H1 (cell line): ENCODE results near the gene BRD1. TPM values are rescaled to one million over a fixed set of nuclear protein-coding genes. Genes with fewer than 3 reads are reported as not detected.

ENCODE experiments used
- CHD1 ChIP-seq: IDR thresholded peaks from 2 replicates; pipeline ENCODE4 v1.6.1; 2012; ENCODE audit warnings: low read depth, low read length, improper control_type of control experiment
- JUN ChIP-seq: IDR thresholded peaks from 2 replicates; pipeline ENCODE4 v1.6.1; 2011; ENCODE audit warnings: low read depth, mild to moderate bottlenecking, improper control_type of control experiment, low read length
- polyA plus RNA-seq, 7 experiments: library from polyadenylated mRNA; depleted of rRNA in 3 of 7; stranded (reverse) in 5 of 7; unstranded in 2 of 7; fragments of >200 nt in 5 of 7; fragments of 200-250 nt in 2 of 7; gene quantifications; 1 replicate in 5 of 7; 2 replicates in 1 of 7; 4 replicates in 1 of 7; pipeline versions ENCODE4 v1.2.1 to v1.2.3, GENCODE V29; 2011 to 2013; ENCODE audit warnings: missing spikeins in 2 of 7, mixed read lengths in 2 of 7
- total RNA-seq: library from RNA; stranded (reverse); fragmentation: NEBNext Ultra II Directional; extraction: Animal tissue kit (Norgen Biotek cat#: 25700); gene quantifications from 2 replicates; pipeline ENCODE4 v1.2.1, GENCODE V29; 2021
- TF ChIP-seq, protein P1 (sequence below): fragments of 300-600 bp; sonication (generic); IDR thresholded peaks from 2 replicates; pipeline ENCODE4 v1.7.1; 2012; ENCODE audit warnings: low read length, moderate library complexity, mild to moderate bottlenecking, inconsistent platforms; ENCODE audit not compliant: insufficient replicate concordance
- TF ChIP-seq, protein P2 (sequence below): IDR thresholded peaks from 2 replicates; pipeline ENCODE4 v1.6.1; 2012; ENCODE audit warnings: low read length, inconsistent platforms

Gene BRD1
- total and polyA plus RNA-seq, 2 of the 8 experiments (the other 6 are each of a cell fraction or from before 2014, with no cell fraction given) = 6.8 to 34.0 TPM

DNA sequence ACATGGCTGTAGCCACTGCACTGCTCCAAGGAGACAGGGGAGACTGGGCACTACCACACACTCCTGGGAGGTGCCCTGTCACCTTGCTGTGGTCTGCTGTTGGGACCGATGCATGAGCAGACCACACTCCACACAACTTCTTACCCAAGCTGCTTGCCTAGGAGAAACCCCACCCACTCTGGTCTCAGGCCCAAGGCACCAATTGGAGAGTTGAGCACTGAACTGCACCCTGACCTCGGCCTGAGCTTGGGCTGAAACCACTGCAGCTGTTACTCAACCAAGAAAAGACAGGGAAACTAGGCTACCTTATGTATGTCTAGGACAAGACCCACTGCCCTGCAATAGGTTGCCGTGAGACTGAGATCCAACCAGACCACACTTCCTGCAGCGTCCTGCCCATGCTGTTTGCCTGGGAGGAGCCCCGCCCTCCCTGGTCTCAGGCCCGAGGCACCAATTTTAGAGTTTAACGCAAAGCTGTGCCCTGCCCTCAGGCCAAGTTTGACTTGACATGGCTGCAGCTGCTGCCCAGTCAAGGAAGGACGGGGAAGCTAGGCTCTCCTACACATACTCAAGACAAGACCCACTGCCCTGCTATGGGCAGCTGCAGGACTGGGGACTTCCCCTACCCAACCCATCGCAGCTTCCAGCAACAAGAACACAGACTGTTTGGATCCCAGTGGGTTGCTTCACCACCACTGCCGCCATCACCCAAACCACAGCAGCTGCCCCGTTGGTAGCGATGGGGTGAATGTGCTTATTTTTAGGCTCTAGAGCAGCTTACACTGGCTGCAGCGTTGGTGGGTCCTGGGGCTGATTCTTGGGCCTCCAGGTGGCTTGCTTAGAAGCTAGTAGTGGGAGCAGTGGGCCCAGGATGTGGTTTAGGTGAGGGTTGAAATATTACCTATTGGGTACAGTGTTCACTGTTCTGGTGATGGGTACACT, 66.8 kb downstream of the BRD1 start (continued):
- TF ChIP-seq, protein P1, sequence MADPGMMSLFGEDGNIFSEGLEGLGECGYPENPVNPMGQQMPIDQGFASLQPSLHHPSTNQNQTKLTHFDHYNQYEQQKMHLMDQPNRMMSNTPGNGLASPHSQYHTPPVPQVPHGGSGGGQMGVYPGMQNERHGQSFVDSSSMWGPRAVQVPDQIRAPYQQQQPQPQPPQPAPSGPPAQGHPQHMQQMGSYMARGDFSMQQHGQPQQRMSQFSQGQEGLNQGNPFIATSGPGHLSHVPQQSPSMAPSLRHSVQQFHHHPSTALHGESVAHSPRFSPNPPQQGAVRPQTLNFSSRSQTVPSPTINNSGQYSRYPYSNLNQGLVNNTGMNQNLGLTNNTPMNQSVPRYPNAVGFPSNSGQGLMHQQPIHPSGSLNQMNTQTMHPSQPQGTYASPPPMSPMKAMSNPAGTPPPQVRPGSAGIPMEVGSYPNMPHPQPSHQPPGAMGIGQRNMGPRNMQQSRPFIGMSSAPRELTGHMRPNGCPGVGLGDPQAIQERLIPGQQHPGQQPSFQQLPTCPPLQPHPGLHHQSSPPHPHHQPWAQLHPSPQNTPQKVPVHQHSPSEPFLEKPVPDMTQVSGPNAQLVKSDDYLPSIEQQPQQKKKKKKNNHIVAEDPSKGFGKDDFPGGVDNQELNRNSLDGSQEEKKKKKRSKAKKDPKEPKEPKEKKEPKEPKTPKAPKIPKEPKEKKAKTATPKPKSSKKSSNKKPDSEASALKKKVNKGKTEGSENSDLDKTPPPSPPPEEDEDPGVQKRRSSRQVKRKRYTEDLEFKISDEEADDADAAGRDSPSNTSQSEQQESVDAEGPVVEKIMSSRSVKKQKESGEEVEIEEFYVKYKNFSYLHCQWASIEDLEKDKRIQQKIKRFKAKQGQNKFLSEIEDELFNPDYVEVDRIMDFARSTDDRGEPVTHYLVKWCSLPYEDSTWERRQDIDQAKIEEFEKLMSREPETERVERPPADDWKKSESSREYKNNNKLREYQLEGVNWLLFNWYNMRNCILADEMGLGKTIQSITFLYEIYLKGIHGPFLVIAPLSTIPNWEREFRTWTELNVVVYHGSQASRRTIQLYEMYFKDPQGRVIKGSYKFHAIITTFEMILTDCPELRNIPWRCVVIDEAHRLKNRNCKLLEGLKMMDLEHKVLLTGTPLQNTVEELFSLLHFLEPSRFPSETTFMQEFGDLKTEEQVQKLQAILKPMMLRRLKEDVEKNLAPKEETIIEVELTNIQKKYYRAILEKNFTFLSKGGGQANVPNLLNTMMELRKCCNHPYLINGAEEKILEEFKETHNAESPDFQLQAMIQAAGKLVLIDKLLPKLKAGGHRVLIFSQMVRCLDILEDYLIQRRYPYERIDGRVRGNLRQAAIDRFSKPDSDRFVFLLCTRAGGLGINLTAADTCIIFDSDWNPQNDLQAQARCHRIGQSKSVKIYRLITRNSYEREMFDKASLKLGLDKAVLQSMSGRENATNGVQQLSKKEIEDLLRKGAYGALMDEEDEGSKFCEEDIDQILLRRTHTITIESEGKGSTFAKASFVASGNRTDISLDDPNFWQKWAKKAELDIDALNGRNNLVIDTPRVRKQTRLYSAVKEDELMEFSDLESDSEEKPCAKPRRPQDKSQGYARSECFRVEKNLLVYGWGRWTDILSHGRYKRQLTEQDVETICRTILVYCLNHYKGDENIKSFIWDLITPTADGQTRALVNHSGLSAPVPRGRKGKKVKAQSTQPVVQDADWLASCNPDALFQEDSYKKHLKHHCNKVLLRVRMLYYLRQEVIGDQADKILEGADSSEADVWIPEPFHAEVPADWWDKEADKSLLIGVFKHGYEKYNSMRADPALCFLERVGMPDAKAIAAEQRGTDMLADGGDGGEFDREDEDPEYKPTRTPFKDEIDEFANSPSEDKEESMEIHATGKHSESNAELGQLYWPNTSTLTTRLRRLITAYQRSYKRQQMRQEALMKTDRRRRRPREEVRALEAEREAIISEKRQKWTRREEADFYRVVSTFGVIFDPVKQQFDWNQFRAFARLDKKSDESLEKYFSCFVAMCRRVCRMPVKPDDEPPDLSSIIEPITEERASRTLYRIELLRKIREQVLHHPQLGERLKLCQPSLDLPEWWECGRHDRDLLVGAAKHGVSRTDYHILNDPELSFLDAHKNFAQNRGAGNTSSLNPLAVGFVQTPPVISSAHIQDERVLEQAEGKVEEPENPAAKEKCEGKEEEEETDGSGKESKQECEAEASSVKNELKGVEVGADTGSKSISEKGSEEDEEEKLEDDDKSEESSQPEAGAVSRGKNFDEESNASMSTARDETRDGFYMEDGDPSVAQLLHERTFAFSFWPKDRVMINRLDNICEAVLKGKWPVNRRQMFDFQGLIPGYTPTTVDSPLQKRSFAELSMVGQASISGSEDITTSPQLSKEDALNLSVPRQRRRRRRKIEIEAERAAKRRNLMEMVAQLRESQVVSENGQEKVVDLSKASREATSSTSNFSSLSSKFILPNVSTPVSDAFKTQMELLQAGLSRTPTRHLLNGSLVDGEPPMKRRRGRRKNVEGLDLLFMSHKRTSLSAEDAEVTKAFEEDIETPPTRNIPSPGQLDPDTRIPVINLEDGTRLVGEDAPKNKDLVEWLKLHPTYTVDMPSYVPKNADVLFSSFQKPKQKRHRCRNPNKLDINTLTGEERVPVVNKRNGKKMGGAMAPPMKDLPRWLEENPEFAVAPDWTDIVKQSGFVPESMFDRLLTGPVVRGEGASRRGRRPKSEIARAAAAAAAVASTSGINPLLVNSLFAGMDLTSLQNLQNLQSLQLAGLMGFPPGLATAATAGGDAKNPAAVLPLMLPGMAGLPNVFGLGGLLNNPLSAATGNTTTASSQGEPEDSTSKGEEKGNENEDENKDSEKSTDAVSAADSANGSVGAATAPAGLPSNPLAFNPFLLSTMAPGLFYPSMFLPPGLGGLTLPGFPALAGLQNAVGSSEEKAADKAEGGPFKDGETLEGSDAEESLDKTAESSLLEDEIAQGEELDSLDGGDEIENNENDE = no peak
- no peak for TF ChIP-seq CHD1
- TF ChIP-seq, protein P2, sequence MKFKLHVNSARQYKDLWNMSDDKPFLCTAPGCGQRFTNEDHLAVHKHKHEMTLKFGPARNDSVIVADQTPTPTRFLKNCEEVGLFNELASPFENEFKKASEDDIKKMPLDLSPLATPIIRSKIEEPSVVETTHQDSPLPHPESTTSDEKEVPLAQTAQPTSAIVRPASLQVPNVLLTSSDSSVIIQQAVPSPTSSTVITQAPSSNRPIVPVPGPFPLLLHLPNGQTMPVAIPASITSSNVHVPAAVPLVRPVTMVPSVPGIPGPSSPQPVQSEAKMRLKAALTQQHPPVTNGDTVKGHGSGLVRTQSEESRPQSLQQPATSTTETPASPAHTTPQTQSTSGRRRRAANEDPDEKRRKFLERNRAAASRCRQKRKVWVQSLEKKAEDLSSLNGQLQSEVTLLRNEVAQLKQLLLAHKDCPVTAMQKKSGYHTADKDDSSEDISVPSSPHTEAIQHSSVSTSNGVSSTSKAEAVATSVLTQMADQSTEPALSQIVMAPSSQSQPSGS = no peak
- no peak for TF ChIP-seq JUN
